ENCODE results near the gene MEX3A.

DNA sequence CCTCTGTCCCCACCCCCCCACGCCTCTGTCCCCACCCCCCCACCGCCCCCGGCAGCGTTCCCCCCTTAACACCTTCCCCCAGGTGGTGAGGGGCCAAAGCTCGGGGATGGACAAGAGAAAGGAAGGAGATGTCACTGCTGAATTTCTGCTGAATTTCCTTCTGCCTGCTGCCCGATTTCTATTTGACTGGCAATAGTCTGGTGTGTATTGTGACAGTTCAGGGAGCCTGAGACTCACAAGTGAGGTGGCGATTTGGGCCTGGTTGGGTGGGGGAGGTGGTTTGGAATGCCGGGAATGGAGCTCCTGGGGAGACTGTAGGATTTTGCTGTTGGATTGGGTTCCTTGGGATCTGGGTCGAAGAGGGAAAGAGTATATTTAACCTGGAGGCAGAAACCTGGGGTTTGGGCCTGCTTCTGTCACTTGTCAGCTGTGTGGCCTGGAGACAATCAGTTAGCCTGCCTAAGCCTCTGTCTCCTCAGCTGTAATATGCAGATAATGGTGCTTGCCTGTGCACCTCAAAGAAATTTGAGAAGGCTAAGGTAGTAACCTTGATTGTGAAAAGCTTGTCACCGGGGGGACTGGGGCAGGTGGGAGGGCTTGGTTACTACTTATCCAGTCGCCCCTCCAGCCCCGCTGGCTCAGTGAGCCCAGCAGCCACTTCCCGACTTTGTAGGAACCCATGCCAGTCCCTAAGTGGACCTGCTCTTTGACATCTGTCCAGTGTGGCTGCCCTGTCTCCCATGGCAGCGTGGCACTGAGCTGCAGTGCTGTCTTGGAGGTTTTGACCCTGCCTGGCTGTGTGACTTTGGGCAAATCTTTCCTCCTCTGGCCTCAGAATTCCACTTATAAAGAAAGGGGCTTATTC lies 24.6 kb upstream of the MEX3A start:
- TF ChIP-seq, protein P1, sequence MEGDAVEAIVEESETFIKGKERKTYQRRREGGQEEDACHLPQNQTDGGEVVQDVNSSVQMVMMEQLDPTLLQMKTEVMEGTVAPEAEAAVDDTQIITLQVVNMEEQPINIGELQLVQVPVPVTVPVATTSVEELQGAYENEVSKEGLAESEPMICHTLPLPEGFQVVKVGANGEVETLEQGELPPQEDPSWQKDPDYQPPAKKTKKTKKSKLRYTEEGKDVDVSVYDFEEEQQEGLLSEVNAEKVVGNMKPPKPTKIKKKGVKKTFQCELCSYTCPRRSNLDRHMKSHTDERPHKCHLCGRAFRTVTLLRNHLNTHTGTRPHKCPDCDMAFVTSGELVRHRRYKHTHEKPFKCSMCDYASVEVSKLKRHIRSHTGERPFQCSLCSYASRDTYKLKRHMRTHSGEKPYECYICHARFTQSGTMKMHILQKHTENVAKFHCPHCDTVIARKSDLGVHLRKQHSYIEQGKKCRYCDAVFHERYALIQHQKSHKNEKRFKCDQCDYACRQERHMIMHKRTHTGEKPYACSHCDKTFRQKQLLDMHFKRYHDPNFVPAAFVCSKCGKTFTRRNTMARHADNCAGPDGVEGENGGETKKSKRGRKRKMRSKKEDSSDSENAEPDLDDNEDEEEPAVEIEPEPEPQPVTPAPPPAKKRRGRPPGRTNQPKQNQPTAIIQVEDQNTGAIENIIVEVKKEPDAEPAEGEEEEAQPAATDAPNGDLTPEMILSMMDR (conservative IDR thresholded peaks at IDR 0.05; ENCODE audit: low read depth, low read length): no peak
- TF ChIP-seq EZH2 (IDR thresholded peaks at IDR 0.05; ENCODE audit: borderline replicate concordance, low read depth, low read length, poor library complexity, severe bottlenecking): no peak
